Natural killer cell (primary cell): ENCODE measurements around the gene LBHD2. TPM values are rescaled to one million over a fixed set of nuclear protein-coding genes. Genes with fewer than 3 reads are reported as not detected.

Source experiments
- ATAC-seq, 3 donors: fragments of 150-1000 bp in 2 of 3; fragments of 200-7000 bp in 1 of 3; cut with Tn5 transposase; 1 replicate in 1 of 3; 2 replicates in 2 of 3; pipeline ENCODE4 v1.10.0; 2021; ENCODE audit warnings: mild to moderate bottlenecking in 2 of 3, moderate library complexity in 2 of 3
- DNase-seq, 2 donors: peaks; one replicate each; pipeline versions ENCODE4 v3.0.0 to v3.0.0-alpha.2; 2013 to 2021; ENCODE audit warnings: mixed read lengths in 1 of 2
- H3K27ac ChIP-seq: one replicate; pipeline ENCODE4 v1.5.1; 2013; ENCODE audit warnings: mild to moderate bottlenecking, low read length
- H3K27me3 ChIP-seq: one replicate; pipeline ENCODE4 v1.6.1; 2013; ENCODE audit warnings: low read length; ENCODE audit not compliant: control insufficient read depth, insufficient read depth
- H3K36me3 ChIP-seq: one replicate; pipeline ENCODE4 v1.6.1; 2013; ENCODE audit warnings: low read length; ENCODE audit not compliant: control insufficient read depth, insufficient read depth
- H3K4me1 ChIP-seq: one replicate; pipeline ENCODE4 v1.6.1; 2013; ENCODE audit warnings: low read length; ENCODE audit not compliant: control insufficient read depth, insufficient read depth
- H3K4me3 ChIP-seq: one replicate; pipeline ENCODE4 v1.5.1; 2013; ENCODE audit warnings: low read length
- H3K9me3 ChIP-seq: one replicate; pipeline ENCODE4 v1.6.1; 2013; ENCODE audit warnings: low read length; ENCODE audit not compliant: control insufficient read depth, insufficient read depth
- H3K27ac Mint-ChIP-seq, 2 donors: one replicate each; pipeline ENCODE4 v1.8.0; 2022; ENCODE audit warnings: mild to moderate bottlenecking in 2 of 2, mixed read lengths in 2 of 2, moderate library complexity in 1 of 2
- H3K27me3 Mint-ChIP-seq, 2 donors: one replicate each; pipeline ENCODE4 v1.8.0; 2022; ENCODE audit warnings: low read depth in 2 of 2, mixed read lengths in 2 of 2
- H3K36me3 Mint-ChIP-seq: one replicate; pipeline ENCODE4 v1.8.0; 2022; ENCODE audit warnings: mixed read lengths
- H3K4me1 Mint-ChIP-seq, 2 donors: one replicate each; pipeline ENCODE4 v1.8.0; 2022; ENCODE audit warnings: mixed read lengths in 2 of 2
- H3K4me3 Mint-ChIP-seq: one replicate; pipeline ENCODE4 v1.8.0; 2022; ENCODE audit warnings: mild to moderate bottlenecking, moderate library complexity, mixed read lengths
- H3K9me3 Mint-ChIP-seq, 2 donors: one replicate each; pipeline ENCODE4 v1.8.0; 2022; ENCODE audit warnings: mixed read lengths in 2 of 2
- CTCF ChIP-seq: fragments of 200-600 bp; IDR thresholded peaks from one replicate; pipeline ENCODE4 v1.8.0; 2022; ENCODE audit warnings: antibody characterized with exemption
- WGBS: methylation state at CpG from one replicate; pipeline ENCODE4 v1.1.7; 2013; ENCODE audit warnings: missing lambda C conversion rate; ENCODE audit not compliant: insufficient coverage; 5-methylcytosine and 5-hydroxymethylcytosine counted together
- intact Hi-C: fragments of 100-400 bp; cut with micrococcal nuclease; formaldehyde crosslinking; loops from one replicate; pipeline ENCODE4 v1.14.2; 2022
- total RNA-seq, 4 donors: library from RNA; stranded (reverse); fragments of 120-200 nt in 1 of 4; gene quantifications; one replicate each; pipeline versions ENCODE4 v1.2.3 to v1.2.4, GENCODE V29; 2013 to 2022

Gene LBHD2
- total RNA-seq, 3 donors from 2014 or later (not counting 1 experiment from before 2014, with no cell fraction given): not detected

- Mint-ChIP-seq H3K27me3 (peaks cover 34 to 36% of the 10 kb centered on the region in 2 donors), H3K4me1 (peaks cover 6 to 13% of the 10 kb centered on the region in 2 donors), H3K36me3 (no peaks in the 10 kb centered on the region), H3K9me3 (no peaks in the 10 kb centered on the region), H3K27ac (no peak overlapping the region), H3K4me3 (peak overlapping the region; percentile 81)
- no peak for ATAC-seq
- intact Hi-C loops: no loop called here
- H3K27me3 ChIP-seq: peaks cover 8% of the 10 kb centered on the region
- no peaks in the 10 kb centered on the region for H3K36me3 ChIP-seq
- no peak overlapping the region for H3K27ac ChIP-seq
- no peak overlapping the region for H3K4me3 ChIP-seq
- no peak for TF ChIP-seq CTCF
- 94% methylated on average over 8 of the region's 8 CpGs for WGBS
- H3K4me1 ChIP-seq: peaks cover 14% of the 10 kb centered on the region
- no peaks in the 10 kb centered on the region for H3K9me3 ChIP-seq
- no peak for DNase-seq
These were observed 28.3 kb upstream of the LBHD2 start for GRCh38 chr14:103055695-103056094.

GRCh38 chr14:103056322-103057027 is 27.5 kb upstream of the LBHD2 start:
- peaks cover 6 to 13% of the 10 kb centered on the region in 2 donors for H3K4me1 Mint-ChIP-seq
- H3K27me3 ChIP-seq: peaks cover 8% of the 10 kb centered on the region
- no peak overlapping the region for H3K27ac Mint-ChIP-seq

GRCh38 chr14:103057028-103057371 is 27.0 kb upstream of the LBHD2 start:
- Mint-ChIP-seq H3K4me3 (no peak overlapping the region), H3K4me1 (peaks cover 6 to 13% of the 10 kb centered on the region in 2 donors)
- 2% methylated on average over 53 of the region's 53 CpGs for WGBS

More at GRCh38 chr14:103056322-103057027, 27.5 kb upstream of the LBHD2 start:
- intact Hi-C loops: no loop called here
- Histone ChIP-seq H3K27ac (no peak overlapping the region), H3K36me3 (no peaks in the 10 kb centered on the region), H3K4me1 (peaks cover 14% of the 10 kb centered on the region), H3K4me3 (peak overlapping the region; percentile 13), H3K9me3 (no peaks in the 10 kb centered on the region)
- WGBS: 5% methylated on average over 50 of the region's 50 CpGs
- DNase-seq (no peak), ATAC-seq (no peak)
- no peaks in the 10 kb centered on the region for H3K36me3 Mint-ChIP-seq
- H3K4me3 Mint-ChIP-seq: peak overlapping the region; percentile 81
- no peak for TF ChIP-seq CTCF
- H3K27me3 Mint-ChIP-seq: peaks cover 34 to 36% of the 10 kb centered on the region in 2 donors
- H3K9me3 Mint-ChIP-seq: no peaks in the 10 kb centered on the region

More at GRCh38 chr14:103057028-103057371, 27.0 kb upstream of the LBHD2 start:
- intact Hi-C loops: no loop called here
- peak in 1 of 2 donors; percentile 21 for DNase-seq
- Histone ChIP-seq H3K36me3 (no peaks in the 10 kb centered on the region), H3K4me3 (peak overlapping the region; percentile 13), H3K9me3 (no peaks in the 10 kb centered on the region), H3K27me3 (peaks cover 8% of the 10 kb centered on the region), H3K4me1 (peaks cover 14% of the 10 kb centered on the region), H3K27ac (no peak overlapping the region)
- Mint-ChIP-seq H3K9me3 (no peaks in the 10 kb centered on the region), H3K27me3 (peaks cover 34 to 38% of the 10 kb centered on the region in 2 donors), H3K27ac (no peak overlapping the region), H3K36me3 (no peaks in the 10 kb centered on the region)
- ATAC-seq: peak; percentile 5 to 15 (median 14)
- no peak for TF ChIP-seq CTCF
